Heart left ventricle (tissue), 16 donors: ENCODE data around the gene UNC45A. TPM values are rescaled to one million over a fixed set of nuclear protein-coding genes. Genes with fewer than 3 reads are reported as not detected.

Experiments
- ATAC-seq, 4 donors: fragments of 200-7000 bp; cut with Tn5 transposase; one replicate each; pipeline ENCODE4 v1.9.1; 2020 to 2022; ENCODE audit warnings: moderate library complexity in 4 of 4, mild to moderate bottlenecking in 3 of 4, moderate number of reproducible peaks in 1 of 4
- DNase-seq, 5 donors: peaks; one replicate each; pipeline ENCODE4 v3.0.0-alpha.2; 2020
- H3K27ac ChIP-seq, 12 donors: fragments of 200-600 bp; sonication (generic) in 4 of 12; one replicate each; pipeline versions ENCODE4 v1.5.0 to v1.8.0; 2016 to 2022; ENCODE audit warnings: mild to moderate bottlenecking in 2 of 12
- H3K27me3 ChIP-seq, 9 donors: fragments of 200-600 bp; sonication (generic) in 2 of 9; one replicate each; pipeline versions ENCODE4 v1.5.1 to v1.8.0; 2016 to 2022; ENCODE audit warnings: mild to moderate bottlenecking in 3 of 9
- H3K36me3 ChIP-seq, 9 donors: fragments of 200-600 bp; sonication (generic) in 2 of 9; one replicate each; pipeline versions ENCODE4 v1.5.0 to v1.8.0; 2018 to 2022; ENCODE audit warnings: mild to moderate bottlenecking in 2 of 9
- H3K4me1 ChIP-seq, 12 donors: fragments of 200-600 bp; sonication (generic) in 4 of 12; one replicate each; pipeline versions ENCODE4 v1.5.0 to v1.8.0; 2016 to 2022; ENCODE audit warnings: mild to moderate bottlenecking in 3 of 12
- H3K4me3 ChIP-seq, 12 donors: fragments of 200-600 bp; sonication (generic) in 4 of 12; one replicate each; pipeline versions ENCODE4 v1.5.0 to v1.8.0; 2017 to 2022; ENCODE audit warnings: mild to moderate bottlenecking in 9 of 12, moderate library complexity in 4 of 12
- H3K9me3 ChIP-seq, 12 donors: fragments of 200-600 bp; sonication (generic) in 4 of 12; one replicate each; pipeline versions ENCODE4 v1.5.0 to v1.8.0; 2016 to 2022; ENCODE audit warnings: mild to moderate bottlenecking in 1 of 12
- POLR2A ChIP-seq, 2 donors: fragments of 450-650 bp; IDR thresholded peaks; one replicate each; pipeline ENCODE4 v1.6.1; 2017; ENCODE audit warnings: antibody characterized with exemption in 2 of 2, mild to moderate bottlenecking in 2 of 2, moderate library complexity in 2 of 2
- WGBS, 4 donors: extraction: QIAGEN DNeasy Blood & Tissue Kit in 2 of 4; methylation state at CpG; one replicate each; pipeline versions ENCODE4 v1.1.5 to v1.1.7; 2013 to 2018; 5-methylcytosine and 5-hydroxymethylcytosine counted together
- intact Hi-C, 10 donors: fragments of 100-400 bp; cut with DNase I; formaldehyde crosslinking; loops; one replicate each; pipeline versions ENCODE4 v1.11.1 to v1.14.2; 2022
- long read RNA-seq, 3 donors: library from polyadenylated mRNA; unstranded; transcript quantifications; one replicate each; pipeline ENCODE4 v2.0.0, GENCODE V29; 2020 to 2021
- polyA plus RNA-seq, 2 donors: library from polyadenylated mRNA; stranded (reverse); fragments of 200-250 nt; gene quantifications; one replicate each; pipeline ENCODE4 v1.2.3, GENCODE V29; 2013
- total RNA-seq, 9 donors: library from RNA; depleted of rRNA in 2 of 9; stranded (reverse); fragments of >200 nt in 2 of 9; fragmentation: NEBNext Ultra II Directional in 3 of 9; extraction: Animal tissue kit (Norgen Biotek cat#: 25700) in 3 of 9; gene quantifications; one replicate each; pipeline versions ENCODE4 v1.1.0 to v1.2.4, GENCODE V29; 2016 to 2023
- TF ChIP-seq, protein P1 (sequence below), 12 donors: fragments of 200-600 bp; sonication (generic) in 4 of 12; IDR thresholded peaks; one replicate each; pipeline versions ENCODE4 v1.5.0 to v1.8.0; 2018 to 2022; ENCODE audit warnings: antibody characterized with exemption in 12 of 12, mild to moderate bottlenecking in 5 of 12
- donor health status: ischemic (EF 13 %, LVEDD 7.1; RV severe dilation, severe dysfunction).
- donor health status: healthy with polysubstance abuse.
- donor health status: DM: no; HTN: yes; CAD: no.
- donor health status: DM: no; HTN: no; CAD: no.
- donor health status: ischemic (EF 25% LVEDD 6.9; RV normal size, moderate dysfunction).
- donor health status: ischemic (EF 25% LVEDD 5.7; RV mildly dilated, moderate dysfunction).
- donor health status: healthy.
- donor health status: DM: yes; HTN: yes; CAD: no.
- donor health status: ischemic (EF 35%, LVEDD 5.7; RV mildly dilated, moderate dysfunction).
- donor health status: nonischemic (EF 11% LVEDD 7.7; RV severe dilation, severe dysfunction).
- donor health status: DM: yes; HTN: yes; CAD: no.
- donor health status: PGD.
- donor health status: ischemic (EF 29% LVEDD 5.4; RV normal size, mild dysfunction).
- donor health status: nonischemic (EF 23%, LVEDD 6.1; RV moderate dilation, normal function).

UNC45A gene, protein sequence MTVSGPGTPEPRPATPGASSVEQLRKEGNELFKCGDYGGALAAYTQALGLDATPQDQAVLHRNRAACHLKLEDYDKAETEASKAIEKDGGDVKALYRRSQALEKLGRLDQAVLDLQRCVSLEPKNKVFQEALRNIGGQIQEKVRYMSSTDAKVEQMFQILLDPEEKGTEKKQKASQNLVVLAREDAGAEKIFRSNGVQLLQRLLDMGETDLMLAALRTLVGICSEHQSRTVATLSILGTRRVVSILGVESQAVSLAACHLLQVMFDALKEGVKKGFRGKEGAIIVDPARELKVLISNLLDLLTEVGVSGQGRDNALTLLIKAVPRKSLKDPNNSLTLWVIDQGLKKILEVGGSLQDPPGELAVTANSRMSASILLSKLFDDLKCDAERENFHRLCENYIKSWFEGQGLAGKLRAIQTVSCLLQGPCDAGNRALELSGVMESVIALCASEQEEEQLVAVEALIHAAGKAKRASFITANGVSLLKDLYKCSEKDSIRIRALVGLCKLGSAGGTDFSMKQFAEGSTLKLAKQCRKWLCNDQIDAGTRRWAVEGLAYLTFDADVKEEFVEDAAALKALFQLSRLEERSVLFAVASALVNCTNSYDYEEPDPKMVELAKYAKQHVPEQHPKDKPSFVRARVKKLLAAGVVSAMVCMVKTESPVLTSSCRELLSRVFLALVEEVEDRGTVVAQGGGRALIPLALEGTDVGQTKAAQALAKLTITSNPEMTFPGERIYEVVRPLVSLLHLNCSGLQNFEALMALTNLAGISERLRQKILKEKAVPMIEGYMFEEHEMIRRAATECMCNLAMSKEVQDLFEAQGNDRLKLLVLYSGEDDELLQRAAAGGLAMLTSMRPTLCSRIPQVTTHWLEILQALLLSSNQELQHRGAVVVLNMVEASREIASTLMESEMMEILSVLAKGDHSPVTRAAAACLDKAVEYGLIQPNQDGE
- total RNA-seq: 10 to 100 TPM; 12.0 to 34.0 (median 21.9) TPM
- 10 to 100 TPM; 20.0 to 24.9 TPM for polyA plus RNA-seq
- long read RNA-seq, donor 1, transcript UNC45A-202 (20 exons, 3,252 nt): major isoform, 11 of 44 reads
- long read RNA-seq, donor 1, partial matches to known transcripts: 29 of 44 reads
- long read RNA-seq, donor 1, other reads (novel, unspliced or antisense): 4 of 44 reads
- long read RNA-seq, donor 2, transcript UNC45A-202 (20 exons, 3,252 nt): major isoform, 12 of 56 reads
- long read RNA-seq, donor 2, partial matches to known transcripts: 32 of 56 reads
- long read RNA-seq, donor 2, other reads (novel, unspliced or antisense): 12 of 56 reads
- long read RNA-seq, donor 3, transcript UNC45A-202 (20 exons, 3,252 nt): major isoform, 7 of 37 reads
- long read RNA-seq, donor 3, partial matches to known transcripts: 22 of 37 reads
- long read RNA-seq, donor 3, other reads (novel, unspliced or antisense): 8 of 37 reads

DNA sequence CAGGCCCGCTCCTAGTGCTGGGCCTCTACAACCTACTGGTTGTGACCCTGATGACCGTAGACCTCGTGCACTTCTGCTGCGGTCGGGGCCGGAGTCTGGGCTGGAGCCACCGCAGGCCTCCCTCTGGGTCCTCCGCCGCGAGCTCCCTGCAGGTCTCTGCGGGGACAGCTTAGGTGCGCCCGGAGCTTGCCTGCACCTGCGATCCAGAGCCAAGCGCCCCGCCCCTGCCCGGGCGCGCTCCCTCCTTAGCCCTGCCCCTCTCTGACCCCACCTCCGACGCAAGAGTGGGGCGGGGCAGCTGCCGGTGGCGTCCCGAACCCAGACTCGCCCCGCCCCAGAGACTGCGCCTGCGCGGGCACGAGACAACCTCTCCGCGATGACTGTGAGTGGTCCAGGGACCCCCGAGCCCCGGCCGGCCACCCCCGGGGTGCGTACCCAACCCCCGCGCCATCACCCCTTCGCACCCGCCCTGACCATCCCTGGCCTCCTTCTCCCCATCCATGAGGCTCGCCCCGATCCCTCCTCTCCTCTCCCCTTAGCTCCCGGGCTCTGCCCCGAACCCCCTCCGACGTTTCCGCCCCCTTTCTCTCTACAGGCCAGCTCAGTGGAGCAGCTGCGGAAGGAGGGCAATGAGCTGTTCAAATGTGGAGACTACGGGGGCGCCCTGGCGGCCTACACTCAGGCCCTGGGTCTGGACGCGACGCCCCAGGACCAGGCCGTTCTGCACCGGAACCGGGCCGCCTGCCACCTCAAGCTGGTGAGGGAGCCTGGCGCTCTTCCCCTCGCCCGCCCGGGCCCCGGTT is at the start of gene UNC45A:
TSS of gene UNC45A (plus strand) at position 337 of the 803 bp plus-strand sequence. CDS start at position 377, 40 bp downstream.
- H3K27ac ChIP-seq: peak within 1 kb of the TSS in 11 of 12 donors; percentile 64 to 85 (median 77)
- no peaks in the 10 kb centered on the region for H3K27me3 ChIP-seq
- H3K4me1 ChIP-seq: peaks cover 11 to 55% (median 42%) of the 10 kb centered on the region in 12 donors
- H3K9me3 ChIP-seq: no peaks in the 10 kb centered on the region
- peak within 1 kb of the TSS; percentile 50 to 87 (median 68) for H3K4me3 ChIP-seq
- TF ChIP-seq, protein P1, sequence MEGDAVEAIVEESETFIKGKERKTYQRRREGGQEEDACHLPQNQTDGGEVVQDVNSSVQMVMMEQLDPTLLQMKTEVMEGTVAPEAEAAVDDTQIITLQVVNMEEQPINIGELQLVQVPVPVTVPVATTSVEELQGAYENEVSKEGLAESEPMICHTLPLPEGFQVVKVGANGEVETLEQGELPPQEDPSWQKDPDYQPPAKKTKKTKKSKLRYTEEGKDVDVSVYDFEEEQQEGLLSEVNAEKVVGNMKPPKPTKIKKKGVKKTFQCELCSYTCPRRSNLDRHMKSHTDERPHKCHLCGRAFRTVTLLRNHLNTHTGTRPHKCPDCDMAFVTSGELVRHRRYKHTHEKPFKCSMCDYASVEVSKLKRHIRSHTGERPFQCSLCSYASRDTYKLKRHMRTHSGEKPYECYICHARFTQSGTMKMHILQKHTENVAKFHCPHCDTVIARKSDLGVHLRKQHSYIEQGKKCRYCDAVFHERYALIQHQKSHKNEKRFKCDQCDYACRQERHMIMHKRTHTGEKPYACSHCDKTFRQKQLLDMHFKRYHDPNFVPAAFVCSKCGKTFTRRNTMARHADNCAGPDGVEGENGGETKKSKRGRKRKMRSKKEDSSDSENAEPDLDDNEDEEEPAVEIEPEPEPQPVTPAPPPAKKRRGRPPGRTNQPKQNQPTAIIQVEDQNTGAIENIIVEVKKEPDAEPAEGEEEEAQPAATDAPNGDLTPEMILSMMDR (IDR thresholded peaks at IDR 0.05): no peak
- TF ChIP-seq POLR2A (IDR thresholded peaks at IDR 0.05): peak in 1 of 2 donors; percentile 67
- intact Hi-C loops: loop anchor here in 7 of 10 donors (1.0 to 5.0 kb wide), 7 partner anchors 32 to 288 kb away; partner anchors contain the start of genes MAN2A2 (in 2 of the 7) and PRC1 (in 1 of the 7)
- peak; percentile 93 to 97 (median 94) for DNase-seq
- peaks cover 3 to 38% (median 35%) of the 10 kb centered on the region in 9 donors for H3K36me3 ChIP-seq
- peak; percentile 77 to 90 (median 89) for ATAC-seq
- 1 to 2% (median 1%) methylated on average over 14 to 65 of the region's 65 CpGs for WGBS, 4 donors

DNA sequence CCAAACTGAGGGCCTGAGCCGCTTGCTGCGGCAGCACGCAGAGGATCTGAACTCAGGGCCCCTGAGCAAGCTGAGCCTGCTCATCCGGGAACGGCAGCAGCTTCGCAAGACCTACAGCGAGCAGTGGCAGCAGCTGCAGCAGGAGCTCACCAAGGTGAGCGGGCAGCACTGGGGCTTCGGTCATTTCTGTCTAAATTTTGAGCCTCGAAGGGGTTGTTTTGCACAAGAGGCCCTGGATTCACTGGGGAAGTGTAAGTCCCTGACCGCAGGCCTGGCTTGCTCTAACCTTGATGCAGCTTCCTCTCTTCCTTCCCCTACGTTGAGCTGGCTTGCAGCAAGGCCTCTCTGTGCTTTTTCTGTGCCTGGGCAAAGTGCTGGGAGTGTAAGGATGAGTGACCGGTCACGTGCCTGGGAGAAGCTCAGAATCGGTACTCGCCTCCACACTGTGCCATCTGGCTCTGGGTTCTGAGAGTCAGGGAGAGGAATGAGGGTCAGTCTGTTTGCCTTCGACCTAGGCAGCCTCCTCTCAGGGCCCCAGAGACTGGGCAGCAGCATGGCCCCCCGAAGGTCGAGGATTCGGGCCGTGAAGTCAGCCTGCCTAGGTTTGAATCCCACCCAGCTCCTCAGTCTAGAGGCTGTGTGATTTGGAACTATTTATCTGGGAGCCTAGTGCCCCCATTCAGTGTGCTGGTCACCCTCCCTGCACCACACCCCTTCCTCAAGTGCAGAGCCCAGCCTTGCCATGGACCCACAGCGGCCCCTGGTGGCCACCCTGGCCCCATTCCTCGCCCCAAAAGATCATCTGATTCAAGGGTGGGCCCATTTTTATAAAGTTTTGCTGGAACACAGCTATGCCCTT is 49.4 kb upstream of the UNC45A start:
- ATAC-seq: peak; percentile 54 to 79 (median 63)

More for the DNA sequence above, 49.4 kb upstream of the UNC45A start:
- Histone ChIP-seq H3K27ac (peak overlapping the region; percentile 88 to 99 (median 96)), H3K27me3 (no peaks in the 10 kb centered on the region), H3K4me1 (peaks cover 0 to 59% (median 37%) of the 10 kb centered on the region in 12 donors), H3K36me3 (peaks cover 0 to 64% (median 46%) of the 10 kb centered on the region in 9 donors), H3K4me3 (peak overlapping the region; percentile 9 to 86 (median 70)), H3K9me3 (no peaks in the 10 kb centered on the region)
- peak; percentile 79 to 91 (median 84) for DNase-seq
- WGBS, 4 donors: 26 to 54% (median 46%) methylated on average over 9 to 23 of the region's 23 CpGs
- TF ChIP-seq, protein P1 (IDR thresholded peaks at IDR 0.05): peak; percentile 95 to 100 (median 98)
- TF ChIP-seq POLR2A (IDR thresholded peaks at IDR 0.05): no peak
- intact Hi-C loops: loop anchor here (1.0 to 10.0 kb wide), 11 partner anchors 15 to 561 kb away; partner anchors contain the start of genes BLM (in 7 of the 10), HDDC3 (in 3 of the 10) and CRTC3 (in 1 of the 10)
